ENCODE results near the gene DMWD. TPM values are rescaled to one million over a fixed set of nuclear protein-coding genes. Genes with fewer than 3 reads are reported as not detected.

The DMWD gene
- total and polyA plus RNA-seq, 2 of the 13 experiments (the other 11 are each of a cell fraction or from before 2014, with no cell fraction given) = 10.3 to 14.9 TPM

DNA sequence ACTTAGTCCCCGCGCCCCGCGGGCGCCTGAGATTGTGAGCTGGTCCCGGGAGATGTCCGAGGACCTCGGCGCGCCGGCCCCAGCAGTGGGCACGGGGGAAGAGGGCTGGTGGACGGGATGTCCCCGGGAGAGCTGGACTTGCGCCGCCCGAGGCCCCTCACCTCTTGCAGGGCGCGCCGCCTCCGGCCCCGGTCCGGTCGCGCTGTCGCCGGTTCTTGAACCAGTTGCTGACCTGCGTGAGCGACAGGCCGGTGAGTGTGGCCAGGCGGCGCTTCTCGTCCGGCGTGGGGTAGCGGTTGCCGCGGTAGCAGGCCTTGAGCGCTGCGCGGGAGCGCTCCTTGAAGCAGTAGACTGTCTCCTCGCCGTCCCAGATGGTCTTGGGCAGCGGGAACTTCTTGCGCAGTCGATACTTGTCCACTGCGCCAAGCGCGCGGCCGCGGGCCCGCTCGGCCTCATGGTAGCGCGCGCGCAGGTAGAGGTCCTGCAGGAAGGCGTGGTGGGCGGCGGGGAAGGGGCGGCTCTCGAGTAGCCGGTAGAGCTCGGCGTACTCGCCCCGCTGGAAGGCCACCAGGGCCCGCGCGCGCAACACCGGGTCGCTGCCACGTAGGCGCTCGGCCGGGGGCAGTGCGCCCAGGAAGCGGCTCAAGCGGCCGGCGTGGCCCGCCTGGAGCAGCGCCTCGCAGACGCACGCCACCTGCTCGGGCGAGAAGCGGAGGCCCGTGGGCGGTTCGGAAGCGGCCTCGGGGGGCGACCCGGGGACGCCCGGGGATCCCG is 24.6 kb downstream of the DMWD start (continued):
- TF ChIP-seq, protein P1, sequence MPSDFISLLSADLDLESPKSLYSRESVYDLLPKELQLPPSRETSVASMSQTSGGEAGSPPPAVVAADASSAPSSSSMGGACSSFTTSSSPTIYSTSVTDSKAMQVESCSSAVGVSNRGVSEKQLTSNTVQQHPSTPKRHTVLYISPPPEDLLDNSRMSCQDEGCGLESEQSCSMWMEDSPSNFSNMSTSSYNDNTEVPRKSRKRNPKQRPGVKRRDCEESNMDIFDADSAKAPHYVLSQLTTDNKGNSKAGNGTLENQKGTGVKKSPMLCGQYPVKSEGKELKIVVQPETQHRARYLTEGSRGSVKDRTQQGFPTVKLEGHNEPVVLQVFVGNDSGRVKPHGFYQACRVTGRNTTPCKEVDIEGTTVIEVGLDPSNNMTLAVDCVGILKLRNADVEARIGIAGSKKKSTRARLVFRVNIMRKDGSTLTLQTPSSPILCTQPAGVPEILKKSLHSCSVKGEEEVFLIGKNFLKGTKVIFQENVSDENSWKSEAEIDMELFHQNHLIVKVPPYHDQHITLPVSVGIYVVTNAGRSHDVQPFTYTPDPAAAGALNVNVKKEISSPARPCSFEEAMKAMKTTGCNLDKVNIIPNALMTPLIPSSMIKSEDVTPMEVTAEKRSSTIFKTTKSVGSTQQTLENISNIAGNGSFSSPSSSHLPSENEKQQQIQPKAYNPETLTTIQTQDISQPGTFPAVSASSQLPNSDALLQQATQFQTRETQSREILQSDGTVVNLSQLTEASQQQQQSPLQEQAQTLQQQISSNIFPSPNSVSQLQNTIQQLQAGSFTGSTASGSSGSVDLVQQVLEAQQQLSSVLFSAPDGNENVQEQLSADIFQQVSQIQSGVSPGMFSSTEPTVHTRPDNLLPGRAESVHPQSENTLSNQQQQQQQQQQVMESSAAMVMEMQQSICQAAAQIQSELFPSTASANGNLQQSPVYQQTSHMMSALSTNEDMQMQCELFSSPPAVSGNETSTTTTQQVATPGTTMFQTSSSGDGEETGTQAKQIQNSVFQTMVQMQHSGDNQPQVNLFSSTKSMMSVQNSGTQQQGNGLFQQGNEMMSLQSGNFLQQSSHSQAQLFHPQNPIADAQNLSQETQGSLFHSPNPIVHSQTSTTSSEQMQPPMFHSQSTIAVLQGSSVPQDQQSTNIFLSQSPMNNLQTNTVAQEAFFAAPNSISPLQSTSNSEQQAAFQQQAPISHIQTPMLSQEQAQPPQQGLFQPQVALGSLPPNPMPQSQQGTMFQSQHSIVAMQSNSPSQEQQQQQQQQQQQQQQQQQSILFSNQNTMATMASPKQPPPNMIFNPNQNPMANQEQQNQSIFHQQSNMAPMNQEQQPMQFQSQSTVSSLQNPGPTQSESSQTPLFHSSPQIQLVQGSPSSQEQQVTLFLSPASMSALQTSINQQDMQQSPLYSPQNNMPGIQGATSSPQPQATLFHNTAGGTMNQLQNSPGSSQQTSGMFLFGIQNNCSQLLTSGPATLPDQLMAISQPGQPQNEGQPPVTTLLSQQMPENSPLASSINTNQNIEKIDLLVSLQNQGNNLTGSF (CRISPR knock-in tag; IDR thresholded peaks at IDR 0.05) = no peak
- TF ChIP-seq KAT2B (IDR thresholded peaks at IDR 0.05; ENCODE audit: borderline replicate concordance, low read depth, low read length) = no peak
- 0 out of 2 replicates have a peak, but pooled peaks have one; percentile 45 for TF ChIP-seq ZNF816 (CRISPR knock-in tag; IDR thresholded peaks at IDR 0.05; ENCODE audit: borderline replicate concordance)
- peak; percentile 78; the same call in 1 of the 2 replicates for TF ChIP-seq ZNF749 (CRISPR knock-in tag; IDR thresholded peaks at IDR 0.05; ENCODE audit: borderline replicate concordance)
- TF ChIP-seq SNAPC5 (CRISPR knock-in tag; IDR thresholded peaks at IDR 0.05; ENCODE audit: borderline replicate concordance) = no peak
- no peak; the same call in 1 of the 2 replicates for TF ChIP-seq SAFB2 (CRISPR knock-in tag; IDR thresholded peaks at IDR 0.05; ENCODE audit: borderline replicate concordance, low read depth)
- no peak for TF ChIP-seq FOSL2 (CRISPR knock-in tag; IDR thresholded peaks at IDR 0.05)
- no peak for TF ChIP-seq TEAD3 (CRISPR knock-in tag; optimal IDR thresholded peaks at IDR 0.05; ENCODE audit: borderline replicate concordance)
- TF ChIP-seq ZNF326 (CRISPR knock-in tag; IDR thresholded peaks at IDR 0.05; ENCODE audit: borderline replicate concordance) = no peak
- TF ChIP-seq, protein P2, sequence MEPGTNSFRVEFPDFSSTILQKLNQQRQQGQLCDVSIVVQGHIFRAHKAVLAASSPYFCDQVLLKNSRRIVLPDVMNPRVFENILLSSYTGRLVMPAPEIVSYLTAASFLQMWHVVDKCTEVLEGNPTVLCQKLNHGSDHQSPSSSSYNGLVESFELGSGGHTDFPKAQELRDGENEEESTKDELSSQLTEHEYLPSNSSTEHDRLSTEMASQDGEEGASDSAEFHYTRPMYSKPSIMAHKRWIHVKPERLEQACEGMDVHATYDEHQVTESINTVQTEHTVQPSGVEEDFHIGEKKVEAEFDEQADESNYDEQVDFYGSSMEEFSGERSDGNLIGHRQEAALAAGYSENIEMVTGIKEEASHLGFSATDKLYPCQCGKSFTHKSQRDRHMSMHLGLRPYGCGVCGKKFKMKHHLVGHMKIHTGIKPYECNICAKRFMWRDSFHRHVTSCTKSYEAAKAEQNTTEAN (CRISPR knock-in tag; conservative IDR thresholded peaks at IDR 0.05) = no peak
- TF ChIP-seq ZNF674 (CRISPR knock-in tag; IDR thresholded peaks at IDR 0.05; ENCODE audit: low read depth) = no peak
- TF ChIP-seq AKAP8 (CRISPR knock-in tag; IDR thresholded peaks at IDR 0.05) = peak; percentile 85; the same call in 1 of the 2 replicates
- TF ChIP-seq CTCF (CRISPR knock-in tag; IDR thresholded peaks at IDR 0.05) = 0 out of 2 replicates have a peak, but pooled peaks have one; percentile 14
- no peak for TF ChIP-seq HNF1B (CRISPR knock-in tag; IDR thresholded peaks at IDR 0.05)
- no peak for TF ChIP-seq ZNF282 (IDR thresholded peaks at IDR 0.05; ENCODE audit: partially characterized antibody)
- TF ChIP-seq SMC3 (IDR thresholded peaks at IDR 0.05; ENCODE audit: low read length) = no peak
- TF ChIP-seq FOXJ3 (CRISPR knock-in tag; IDR thresholded peaks at IDR 0.05; ENCODE audit: borderline replicate concordance) = no peak
